Esophagus squamous epithelium (tissue), 4 donors: ENCODE data around the gene UGT8.

Experiments used
- POLR2A ChIP-seq, 4 donors: fragments of 450-650 bp; IDR thresholded peaks; one replicate each; pipeline ENCODE4 v1.6.1; 2017; ENCODE audit warnings: antibody characterized with exemption in 4 of 4, mild to moderate bottlenecking in 4 of 4, moderate library complexity in 3 of 4
- TF ChIP-seq, protein P1 (sequence below), 6 experiments: fragments of 450-650 bp in 4 of 6; fragments of 200-600 bp in 2 of 6; sonication (generic) in 2 of 6; IDR thresholded peaks; one replicate each; pipeline ENCODE4 v1.5.1; 2016 to 2019; ENCODE audit warnings: antibody characterized with exemption in 6 of 6, mild to moderate bottlenecking in 4 of 6, moderate library complexity in 4 of 6

DNA sequence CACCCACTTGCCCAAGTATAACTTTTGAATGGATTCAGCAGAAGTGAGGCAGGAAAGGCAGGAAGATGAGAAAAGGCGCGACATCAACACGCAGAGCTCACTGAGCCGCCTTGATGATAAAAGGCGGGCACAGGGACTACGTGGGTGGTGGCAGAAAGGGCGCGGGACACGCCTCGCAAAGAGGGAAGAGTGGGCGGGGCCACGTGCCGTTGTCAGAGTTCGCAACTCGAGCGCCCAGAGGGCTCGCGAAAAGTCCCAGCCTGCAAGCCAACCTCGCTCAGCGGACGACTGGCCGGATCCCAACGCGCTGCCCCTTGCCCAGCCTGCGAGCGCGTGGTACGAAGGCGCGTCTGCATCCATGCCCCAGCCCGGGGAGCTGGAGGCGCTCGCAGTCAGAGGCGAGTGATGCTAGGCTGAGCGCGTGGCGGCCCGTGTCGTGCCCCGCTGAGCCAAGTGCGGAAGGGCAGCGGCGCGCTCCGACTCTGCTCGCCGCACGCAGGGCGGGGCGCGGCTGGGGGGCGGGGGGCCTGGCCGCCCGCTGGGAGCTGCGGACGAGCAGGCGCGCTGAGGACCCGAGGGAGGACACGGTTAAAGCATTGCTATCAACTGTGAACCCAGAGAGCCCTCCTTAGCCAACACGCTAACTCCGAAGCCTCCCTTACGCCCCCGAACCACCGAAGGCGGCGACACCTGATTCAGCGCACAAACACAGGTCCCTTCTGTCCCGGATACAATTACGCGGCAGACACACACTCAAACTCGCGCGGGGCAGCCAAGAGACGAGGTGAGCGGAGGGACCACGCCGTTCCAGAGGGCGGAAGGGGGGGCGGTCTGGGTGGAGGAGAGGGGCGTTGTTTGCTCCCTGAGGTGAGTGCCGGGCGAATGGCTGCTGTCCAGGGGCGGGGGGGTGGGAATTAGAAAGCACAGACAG, at the start of gene UGT8:
- TF ChIP-seq, protein P1, sequence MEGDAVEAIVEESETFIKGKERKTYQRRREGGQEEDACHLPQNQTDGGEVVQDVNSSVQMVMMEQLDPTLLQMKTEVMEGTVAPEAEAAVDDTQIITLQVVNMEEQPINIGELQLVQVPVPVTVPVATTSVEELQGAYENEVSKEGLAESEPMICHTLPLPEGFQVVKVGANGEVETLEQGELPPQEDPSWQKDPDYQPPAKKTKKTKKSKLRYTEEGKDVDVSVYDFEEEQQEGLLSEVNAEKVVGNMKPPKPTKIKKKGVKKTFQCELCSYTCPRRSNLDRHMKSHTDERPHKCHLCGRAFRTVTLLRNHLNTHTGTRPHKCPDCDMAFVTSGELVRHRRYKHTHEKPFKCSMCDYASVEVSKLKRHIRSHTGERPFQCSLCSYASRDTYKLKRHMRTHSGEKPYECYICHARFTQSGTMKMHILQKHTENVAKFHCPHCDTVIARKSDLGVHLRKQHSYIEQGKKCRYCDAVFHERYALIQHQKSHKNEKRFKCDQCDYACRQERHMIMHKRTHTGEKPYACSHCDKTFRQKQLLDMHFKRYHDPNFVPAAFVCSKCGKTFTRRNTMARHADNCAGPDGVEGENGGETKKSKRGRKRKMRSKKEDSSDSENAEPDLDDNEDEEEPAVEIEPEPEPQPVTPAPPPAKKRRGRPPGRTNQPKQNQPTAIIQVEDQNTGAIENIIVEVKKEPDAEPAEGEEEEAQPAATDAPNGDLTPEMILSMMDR (IDR thresholded peaks at IDR 0.05): no peak
- TF ChIP-seq POLR2A (IDR thresholded peaks at IDR 0.05): peak in 1 of 4 donors; percentile 14
